GM20431 (cell line): Measurements from ENCODE around the gene NTF4.
"Not testable (repeated sequence)": the region's sequence is repeated elsewhere in the genome, so short reads cannot be mapped to it uniquely, and the experiment has no call there.

ENCODE experiments used
- in situ Hi-C: fragments of 300-500 bp; cut with MseI, MboI; formaldehyde crosslinking; loops from one replicate; pipeline ENCODE4 v1.15.0; 2020; ENCODE audit warnings: low sequenced_read_pairs; ENCODE audit not compliant: unreplicated experiment

Gene NTF4

GRCh38 chr19:49091391-49092038 lies 26.9 kb upstream of the NTF4 start:
- in situ Hi-C loops = no loop called here

- in situ Hi-C loops = no loop called here
These were observed 21.7 kb upstream of the NTF4 start for GRCh38 chr19:49086296-49086695.

DNA sequence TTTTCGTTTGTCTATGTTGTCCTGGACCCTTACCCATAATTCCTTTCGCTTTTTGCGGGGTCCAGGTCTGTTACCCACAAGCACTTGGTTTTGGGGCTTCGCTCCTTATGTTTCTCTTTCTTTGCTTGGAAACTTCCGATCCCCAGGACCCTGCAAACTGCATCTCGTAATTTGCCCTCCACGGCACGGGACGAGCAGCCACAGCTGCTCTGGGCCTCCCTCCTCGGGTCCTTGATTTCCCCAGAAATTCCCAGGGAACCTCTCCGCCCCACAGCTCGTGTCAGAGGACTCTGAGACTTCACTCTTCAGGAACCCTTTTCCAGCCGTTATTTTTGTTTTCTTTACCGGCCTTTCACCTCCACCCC lies 21.2 kb upstream of the NTF4 start:
- in situ Hi-C loops = no loop called here

DNA sequence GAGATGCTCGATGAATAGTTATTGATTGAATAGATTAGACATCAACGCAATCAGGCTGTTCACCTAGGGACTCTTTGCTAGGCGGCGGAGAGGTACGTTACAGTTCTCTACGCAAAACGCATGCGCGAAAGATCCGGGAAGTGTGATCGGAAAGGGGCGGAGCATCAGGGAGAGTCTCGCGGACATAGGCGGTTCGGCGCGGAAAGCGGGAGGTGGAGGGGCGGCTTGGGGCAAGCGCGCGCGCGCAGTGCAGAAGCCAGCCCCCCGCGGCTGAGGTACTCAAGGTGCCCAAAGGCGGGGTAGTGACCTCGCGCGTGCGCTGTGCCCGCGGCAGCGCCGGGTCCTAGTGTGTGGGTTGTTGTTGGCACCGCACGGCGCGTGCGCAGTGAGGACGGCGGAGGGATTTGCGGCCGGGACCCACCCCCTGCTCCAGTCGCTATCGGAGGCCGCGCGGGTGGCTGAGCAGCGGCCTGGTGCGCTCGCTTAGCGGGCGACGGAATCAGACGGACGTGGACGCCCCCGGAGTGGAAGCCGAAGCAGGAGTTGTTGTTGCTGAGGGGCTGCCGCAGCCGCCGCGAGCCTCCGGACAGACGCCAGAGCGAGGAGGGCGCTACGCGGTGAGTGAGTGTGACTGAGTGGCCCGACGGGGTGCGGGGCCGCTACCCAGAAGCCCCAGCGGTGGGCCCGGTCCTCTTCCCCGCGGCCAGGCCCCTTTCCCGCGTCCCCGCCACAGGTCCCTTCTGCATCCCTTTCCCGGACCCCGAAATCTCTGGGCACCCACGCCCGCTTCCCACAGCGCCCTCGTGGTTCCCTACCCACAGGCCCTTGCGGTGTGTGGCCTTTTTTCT lies 20.6 kb upstream of the NTF4 start, which contains the start of gene SNRNP70:
Gene SNRNP70, plus strand, starts transcription at position 432 of the 848 bp plus-strand sequence. CDS start 964 bp downstream, outside the sequence.
- in situ Hi-C loops = no loop called here

- in situ Hi-C loops = no loop called here
These were observed 19.8 kb upstream of the NTF4 start for GRCh38 chr19:49084206-49085019.

- in situ Hi-C loops = no loop called here
These were observed 16.7 kb upstream of the NTF4 start for GRCh38 chr19:49081273-49081672.

GRCh38 chr19:49080392-49080791 lies 15.8 kb upstream of the NTF4 start:
- in situ Hi-C loops = no loop called here

DNA sequence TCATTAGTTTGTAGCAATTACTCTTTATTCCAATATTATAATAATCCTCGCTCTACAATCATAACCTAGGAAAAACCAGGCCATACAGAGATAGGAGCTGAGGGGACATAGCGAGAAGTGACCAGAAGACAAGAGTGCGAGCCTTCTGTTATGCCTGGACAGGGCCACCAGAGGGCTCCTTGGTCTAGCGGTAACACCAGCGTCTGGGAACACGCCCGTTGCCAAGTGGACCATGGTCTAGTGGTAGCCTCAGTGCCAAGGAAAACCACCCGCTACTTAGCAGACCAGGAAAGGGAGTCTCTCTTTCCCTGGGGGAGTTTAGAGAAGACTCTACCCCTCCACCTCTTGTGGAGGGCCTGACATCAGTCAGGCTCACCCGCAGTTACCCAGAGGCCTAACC lies 10.3 kb upstream of the NTF4 start:
- in situ Hi-C loops = not testable (repeated sequence)

DNA sequence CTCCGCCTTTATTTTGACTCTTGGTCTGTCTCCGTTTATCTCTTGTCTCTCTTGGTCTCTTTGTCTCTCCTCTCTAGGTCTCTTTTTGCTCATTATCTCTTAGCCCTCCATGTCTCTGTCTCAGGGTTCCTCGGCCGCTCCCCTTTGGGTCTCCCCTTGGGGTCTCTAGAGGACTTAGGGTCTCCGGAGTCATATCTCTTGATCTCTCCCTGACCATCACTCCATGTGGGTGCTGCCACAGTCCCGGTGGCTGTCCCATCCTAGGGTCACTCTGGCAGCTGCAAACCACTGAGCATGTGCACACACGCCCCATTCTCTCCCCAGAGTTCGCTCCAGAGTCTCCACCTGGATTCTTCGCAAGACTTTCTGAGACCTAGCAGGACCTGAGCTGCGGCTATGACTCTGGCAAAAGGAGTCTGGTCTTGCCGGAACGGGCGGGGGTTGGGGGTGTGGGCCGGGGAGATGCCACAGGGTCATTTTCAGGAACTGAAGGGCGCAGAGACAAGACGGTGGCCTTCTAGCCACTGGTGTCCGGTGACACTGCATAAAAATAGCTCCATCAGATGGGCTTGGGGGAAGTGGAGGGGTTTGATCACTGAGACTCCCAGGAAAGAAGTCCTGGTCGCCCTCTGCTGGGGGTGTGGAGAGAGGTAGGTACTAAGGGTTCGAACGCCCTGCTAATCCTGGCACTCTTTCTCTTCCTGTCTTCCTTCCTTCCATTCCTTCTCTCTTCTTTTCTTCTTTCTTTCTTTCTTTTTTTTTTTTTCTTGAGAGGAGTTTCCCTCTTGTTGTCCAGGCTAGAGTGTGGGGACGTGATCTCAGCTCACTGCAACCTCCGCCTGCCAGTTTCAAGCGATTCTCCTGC lies 9.1 kb upstream of the NTF4 start:
- in situ Hi-C loops = no loop called here

- in situ Hi-C loops = no loop called here
These were observed 7.4 kb upstream of the NTF4 start for GRCh38 chr19:49071860-49072547.

- in situ Hi-C loops = no loop called here
These were observed 5.8 kb upstream of the NTF4 start for GRCh38 chr19:49070416-49070815.

DNA sequence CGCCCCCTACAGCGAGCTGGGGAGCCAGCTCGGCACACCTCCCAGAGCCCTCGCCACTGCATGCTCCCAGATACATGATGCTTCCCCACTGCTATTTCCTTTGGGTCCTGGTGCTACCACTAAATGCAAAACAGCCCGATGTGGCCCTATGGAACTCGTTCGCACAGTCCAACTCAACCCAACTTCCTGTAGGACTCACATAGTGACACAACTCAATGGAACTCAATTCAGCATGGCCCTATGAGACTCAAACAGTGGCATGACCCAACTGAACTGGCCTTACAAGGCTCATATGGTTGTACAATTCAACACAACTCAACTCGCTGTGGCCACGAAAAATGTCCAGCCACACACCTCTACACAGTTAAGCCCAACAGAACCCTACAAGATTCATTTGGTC lies 4.4 kb upstream of the NTF4 start:
- in situ Hi-C loops = no loop called here

GRCh38 chr19:49067554-49067953 lies 2.9 kb upstream of the NTF4 start:
- in situ Hi-C loops = no loop called here

DNA sequence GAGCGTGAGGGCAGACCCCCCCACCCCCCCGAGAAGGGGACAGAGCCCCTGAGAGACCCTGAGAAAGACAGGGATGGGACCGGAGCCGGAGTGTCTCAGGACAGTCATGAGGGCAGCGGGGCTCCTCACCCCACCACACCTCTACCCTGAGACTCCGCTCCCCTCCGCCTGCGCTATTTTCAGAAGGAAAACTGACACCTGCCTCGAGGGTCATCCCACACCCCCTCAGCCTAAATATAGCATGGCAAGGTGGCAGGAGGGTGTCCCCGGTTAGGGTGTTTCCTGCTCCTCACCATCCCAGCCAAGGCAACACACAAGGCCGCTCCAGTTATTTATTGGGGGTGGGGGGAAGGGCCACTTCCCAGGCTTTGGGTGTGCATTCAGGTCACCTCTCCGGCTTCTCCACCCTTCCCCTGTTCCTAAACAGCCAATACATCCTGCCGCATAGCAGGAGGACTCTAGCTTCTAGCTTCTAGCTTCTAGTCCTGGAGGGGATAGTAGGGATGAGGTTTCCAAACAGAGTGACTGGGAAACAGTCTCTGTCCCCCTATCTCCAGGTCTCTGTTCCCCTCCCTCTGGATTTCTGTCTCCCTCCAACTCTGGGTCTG lies 1.4 kb upstream of the NTF4 start:
- in situ Hi-C loops = no loop called here

- in situ Hi-C loops = no loop called here
These were observed 489 bp downstream of the NTF4 start for GRCh38 chr19:49064029-49064629.

- in situ Hi-C loops = no loop called here
These were observed 3.2 kb downstream of the NTF4 start for GRCh38 chr19:49061445-49061844.

DNA sequence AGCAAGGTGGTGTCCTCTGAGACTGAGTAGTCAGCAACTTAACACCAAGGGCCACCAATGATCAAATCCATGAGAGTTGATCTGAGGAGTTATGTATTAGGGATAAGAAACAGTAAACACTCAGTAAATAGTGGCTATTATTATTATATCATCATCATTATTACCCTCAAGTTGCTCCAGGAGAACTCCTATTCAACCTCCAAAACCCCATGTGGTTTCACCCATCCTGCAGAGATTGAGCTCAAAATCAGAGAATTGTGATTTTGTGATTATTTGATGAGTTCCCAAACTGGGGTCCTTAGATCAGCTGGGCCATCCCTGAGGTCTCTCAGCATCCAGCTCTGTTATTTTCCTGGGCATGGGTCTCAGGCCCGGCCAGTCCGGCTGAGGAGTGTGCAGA lies 3.6 kb downstream of the NTF4 start:
- in situ Hi-C loops = no loop called here

- in situ Hi-C loops = no loop called here
These were observed 5.6 kb downstream of the NTF4 start for GRCh38 chr19:49059053-49059452.

- in situ Hi-C loops = no loop called here
These were observed 6.1 kb downstream of the NTF4 start for GRCh38 chr19:49058562-49058961.
